HCT116 (cell line): ENCODE results near the gene NEURL2. TPM values are rescaled to one million over a fixed set of nuclear protein-coding genes. Genes with fewer than 3 reads are reported as not detected.

Source experiments
- ATAC-seq: fragments of 200-7000 bp; cut with Tn5 transposase; 2 replicates; pipeline ENCODE4 v1.9.1; 2020; ENCODE audit warnings: mild to moderate bottlenecking, moderate library complexity
- BruUV-seq: library from RNA; stranded (reverse); fragments of 400-500 nt; replicated peaks from 2 replicates; lab custom pipeline; 2021; lab: Mats Ljungman, UMichigan
- CTCF ChIA-PET: fragments of 300-600 bp; sonication (Branson Sonifier 250); formaldehyde crosslinking; loops from one replicate; lab custom pipeline; 2021; ENCODE audit warnings: antibody characterized with exemption; lab: Charles Lee
- POLR2A ChIA-PET: fragments of 300-600, 350-600 bp; sonication (Branson Sonifier 250); formaldehyde crosslinking; loops from one replicate; lab custom pipeline; 2021; ENCODE audit warnings: antibody characterized with exemption; lab: Charles Lee
- RAD21 ChIA-PET, 2 experiments: fragments of 300-600 bp; sonication (Branson Sonifier 250); formaldehyde crosslinking; loops; one replicate each; lab custom pipeline; 2023; ENCODE audit warnings: low total read pairs in 2 of 2; ENCODE audit not compliant: uncharacterized antibody in 2 of 2, unreplicated experiment in 2 of 2, low non-redundant PET in 1 of 2; lab: Charles Lee
- DNase-seq: peaks from one replicate; pipeline ENCODE4 v3.0.0-alpha.2; 2010; ENCODE audit warnings: low read depth, low spot score
- H2AFZ ChIP-seq: fragments of 200-600 bp; shearing (Covaris generic), sonication (generic); 2 replicates; pipeline ENCODE4 v1.6.1; 2017; ENCODE audit warnings: low read depth, mixed run types, mixed read lengths, antibody characterized with exemption, low read length; ENCODE audit not compliant: poor library complexity, severe bottlenecking
- H3K27ac ChIP-seq: 2 replicates; pipeline ENCODE4 v1.5.1; 2012; ENCODE audit warnings: low read depth, low read length
- H3K27me3 ChIP-seq: fragments of 200-600 bp; sonication (generic); 2 replicates; pipeline ENCODE4 v1.6.1; 2016; ENCODE audit warnings: mixed run types, low read length, mixed read lengths; ENCODE audit not compliant: insufficient read depth
- H3K36me3 ChIP-seq, 2 experiments: fragments of 200-500 bp in 1 of 2; fragments of 200-600 bp in 1 of 2; sonication (Bioruptor generic) in 1 of 2; sonication (generic) in 1 of 2; 2 replicates each; pipeline versions ENCODE4 v1.5.1 to v1.6.1; 2014 to 2016; ENCODE audit warnings: low read length in 2 of 2, inconsistent platforms in 1 of 2, mixed read lengths in 1 of 2, mixed run types in 1 of 2; ENCODE audit not compliant: insufficient read depth in 2 of 2, control insufficient read depth in 1 of 2
- H3K4me1 ChIP-seq, 2 experiments: fragments of 200-600 bp in 1 of 2; sonication (generic) in 1 of 2; 2 replicates each; pipeline versions ENCODE4 v1.5.1 to v1.6.1; 2012 to 2017; ENCODE audit warnings: low read length in 2 of 2, inconsistent platforms in 1 of 2, mild to moderate bottlenecking in 1 of 2, mixed read lengths in 1 of 2, mixed run types in 1 of 2, moderate library complexity in 1 of 2; ENCODE audit not compliant: insufficient read depth in 2 of 2, control insufficient read depth in 1 of 2
- H3K4me2 ChIP-seq: fragments of 200-600 bp; sonication (generic); 2 replicates; pipeline ENCODE4 v1.6.1; 2017; ENCODE audit warnings: mixed run types, low read length, mixed read lengths
- H3K4me3 ChIP-seq, 2 experiments: fragments of 200-600 bp in 1 of 2; sonication (generic) in 1 of 2; replicated peaks in 1 of 2; 2 replicates each; pipeline ENCODE4 v1.5.1; 2011 to 2016; ENCODE audit warnings: low read length in 2 of 2, control low read depth in 1 of 2, low read depth in 1 of 2, mild to moderate bottlenecking in 1 of 2, mixed read lengths in 1 of 2, mixed run types in 1 of 2
- H3K79me2 ChIP-seq: fragments of 200-600 bp; sonication (generic); 2 replicates; pipeline ENCODE4 v1.6.1; 2017; ENCODE audit warnings: mild to moderate bottlenecking, mixed run types, low read length, moderate library complexity, mixed read lengths; ENCODE audit not compliant: insufficient read depth
- H3K9ac ChIP-seq: fragments of 200-600 bp; sonication (generic); 2 replicates; pipeline ENCODE4 v1.6.1; 2016; ENCODE audit warnings: low read length, mixed read lengths
- H3K9me2 ChIP-seq: fragments of 200-600 bp; sonication (generic), shearing (Covaris generic); 2 replicates; pipeline ENCODE4 v1.6.1; 2017; ENCODE audit warnings: mixed run types, mild to moderate bottlenecking, moderate library complexity; ENCODE audit not compliant: insufficient read depth
- H3K9me3 ChIP-seq, 2 experiments: fragments of 200-500 bp in 1 of 2; fragments of 200-600 bp in 1 of 2; sonication (Bioruptor generic) in 1 of 2; sonication (generic) in 1 of 2; 2 replicates each; pipeline ENCODE4 v1.6.1; 2014 to 2017; ENCODE audit warnings: low read length in 2 of 2, mixed read lengths in 2 of 2, inconsistent platforms in 1 of 2, low read depth in 1 of 2, mild to moderate bottlenecking in 1 of 2, mixed run types in 1 of 2, moderate library complexity in 1 of 2; ENCODE audit not compliant: control insufficient read depth in 1 of 2, insufficient read depth in 1 of 2
- H4K20me1 ChIP-seq: fragments of 200-600 bp; sonication (generic), shearing (Covaris generic); 2 replicates; pipeline ENCODE4 v1.6.1; 2017; ENCODE audit warnings: mixed run types, mild to moderate bottlenecking, moderate library complexity; ENCODE audit not compliant: insufficient read depth
- ATF3 ChIP-seq: IDR thresholded peaks from 2 replicates; pipeline ENCODE4 v1.6.1; 2012
- CBX3 ChIP-seq: IDR thresholded peaks from 2 replicates; pipeline ENCODE4 v1.6.1; 2012; ENCODE audit warnings: low read depth
- CEBPB ChIP-seq: IDR thresholded peaks from 2 replicates; pipeline ENCODE4 v1.6.1; 2012; ENCODE audit warnings: low read depth
- EZH2phosphoT487 ChIP-seq: fragments of 200-600 bp; IDR thresholded peaks from 2 replicates; pipeline ENCODE4 v1.6.1; 2018; ENCODE audit warnings: antibody characterized with exemption, borderline replicate concordance
- FOSL1 ChIP-seq: IDR thresholded peaks from 2 replicates; pipeline ENCODE4 v1.6.1; 2012; ENCODE audit warnings: low read depth
- MAX ChIP-seq: IDR thresholded peaks from 2 replicates; pipeline ENCODE4 v1.6.1; 2012
- POLR2A ChIP-seq: IDR thresholded peaks from 2 replicates; pipeline ENCODE4 v1.7.0; 2011; ENCODE audit warnings: borderline replicate concordance; ENCODE audit not compliant: insufficient read depth, insufficient read length; ENCODE audit errors: extremely low read depth
- POLR2AphosphoS5 ChIP-seq: IDR thresholded peaks from 2 replicates; pipeline ENCODE4 v1.6.1; 2011; ENCODE audit warnings: mild to moderate bottlenecking, low read depth, low read length, moderate library complexity
- RAD21 ChIP-seq: IDR thresholded peaks from 2 replicates; pipeline ENCODE4 v1.6.1; 2012; ENCODE audit warnings: low read depth, mild to moderate bottlenecking
- SIN3A ChIP-seq: IDR thresholded peaks from 2 replicates; pipeline ENCODE4 v1.6.1; 2012; ENCODE audit warnings: low read depth
- SRF ChIP-seq: IDR thresholded peaks from 2 replicates; pipeline ENCODE4 v1.6.1; 2012; ENCODE audit warnings: low read depth
- TCF7L2 ChIP-seq: IDR thresholded peaks from 2 replicates; pipeline ENCODE4 v1.7.0; 2011; ENCODE audit warnings: borderline replicate concordance, inconsistent platforms; ENCODE audit not compliant: insufficient read depth, insufficient read length; ENCODE audit errors: extremely low read depth
- YY1 ChIP-seq: IDR thresholded peaks from 2 replicates; pipeline ENCODE4 v1.6.1; 2011; ENCODE audit warnings: low read length, low read depth, moderate library complexity, mild to moderate bottlenecking; ENCODE audit not compliant: insufficient replicate concordance; ENCODE audit errors: extremely low read depth
- ZBTB33 ChIP-seq: IDR thresholded peaks from 2 replicates; pipeline ENCODE4 v1.6.1; 2011; ENCODE audit warnings: mild to moderate bottlenecking, low read length, moderate library complexity; ENCODE audit not compliant: insufficient replicate concordance; ENCODE audit errors: extremely low read depth
- ZNF274 ChIP-seq: fragments of 200-500 bp; sonication (Bioruptor generic); IDR thresholded peaks from 2 replicates; pipeline ENCODE4 v1.6.1; 2014; ENCODE audit warnings: mild to moderate bottlenecking, low read depth, low read length, inconsistent platforms
- intact Hi-C: fragments of 100-400 bp; cut with micrococcal nuclease; formaldehyde crosslinking; loops from 2 replicates; pipeline ENCODE4 v1.10.0; 2022
- total RNA-seq: library from RNA; stranded (reverse); gene quantifications from one replicate; pipeline ENCODE4 v1.2.1, GENCODE V29; 2021; ENCODE audit not compliant: unreplicated experiment

The NEURL2 gene
- total RNA-seq, 1 experiment from 2014 or later, result 0.96 TPM

GRCh38 chr20:45918779-45919537, 27.9 kb upstream of the NEURL2 start:
- no peak for DNase-seq
- H3K9ac ChIP-seq, result no peak overlapping the region
- CTCF ChIA-PET, result interaction anchor here (0.6 to 1.1 kb wide), 2 partner anchors 14 to 15 kb away, joined by 3 to 4 read pairs; no protein-coding TSS in a partner anchor

More at GRCh38 chr20:45918779-45919537, 27.9 kb upstream of the NEURL2 start:
- H3K27me3 ChIP-seq, result no peaks in the 10 kb centered on the region
- no peak for TF ChIP-seq CEBPB
- no peak for TF ChIP-seq ZBTB33
- TF ChIP-seq FOSL1, result no peak
- TF ChIP-seq SIN3A, result no peak
- no peak for TF ChIP-seq RAD21
- no peak for TF ChIP-seq POLR2AphosphoS5
- TF ChIP-seq YY1, result no peak
- no peak for TF ChIP-seq ZNF274
- TF ChIP-seq POLR2A, result no peak
- TF ChIP-seq SRF, result no peak
- TF ChIP-seq EZH2phosphoT487, result no peak
- no peak for TF ChIP-seq CBX3
- TF ChIP-seq MAX, result no peak
- no peak for TF ChIP-seq ATF3
- no peak for TF ChIP-seq TCF7L2
- no peaks in the 10 kb centered on the region for H3K79me2 ChIP-seq
- H3K4me2 ChIP-seq, result no peak overlapping the region
- ChIA-PET RAD21 (no interaction called here), POLR2A (interaction anchor here (3.2 kb wide), 1 partner anchor 15 kb away, joined by 12 read pairs; the partner anchor contains the start of gene PCIF1)
- no peaks in the 10 kb centered on the region for H3K9me2 ChIP-seq
- no peaks in the 10 kb centered on the region for H3K9me3 ChIP-seq
- BruUV-seq, result no TSS peak
- H3K4me1 ChIP-seq, result no peaks in the 10 kb centered on the region
- no peak overlapping the region for H3K4me3 ChIP-seq
- H3K36me3 ChIP-seq, result no peaks in the 10 kb centered on the region
- H4K20me1 ChIP-seq, result no peaks in the 10 kb centered on the region
- no peak overlapping the region for H3K27ac ChIP-seq
- ATAC-seq, result no peak
- no peak overlapping the region for H2AFZ ChIP-seq
- intact Hi-C loops, result no loop called here
